Endothelial cell of umbilical vein (primary cell): ENCODE data around the gene JAKMIP1.

ENCODE experiments used
- EZH2 ChIP-seq: IDR thresholded peaks from 2 replicates; pipeline ENCODE4 v1.6.1; 2012; ENCODE audit warnings: borderline replicate concordance, low read depth, mild to moderate bottlenecking, moderate library complexity, low read length, inconsistent platforms; ENCODE audit not compliant: severe bottlenecking
- FOS ChIP-seq: IDR thresholded peaks from 2 replicates; pipeline ENCODE4 v1.6.1; 2011; ENCODE audit warnings: mild to moderate bottlenecking, low read length, moderate library complexity, borderline replicate concordance; ENCODE audit not compliant: insufficient read depth
- JUN ChIP-seq: IDR thresholded peaks from 2 replicates; pipeline ENCODE4 v1.6.1; 2011; ENCODE audit warnings: borderline replicate concordance, low read depth; ENCODE audit not compliant: insufficient read length, insufficient read depth
- MYC ChIP-seq: IDR thresholded peaks from one replicate; pipeline ENCODE4 v1.6.1; 2011; ENCODE audit warnings: mild to moderate bottlenecking, low read depth, low read length
- POLR2A ChIP-seq: IDR thresholded peaks from 2 replicates; pipeline ENCODE4 v1.6.1; 2012; ENCODE audit warnings: low read depth, mild to moderate bottlenecking, control low read depth, low read length
- POLR2AphosphoS5 ChIP-seq: IDR thresholded peaks from 2 replicates; pipeline ENCODE4 v1.6.1; 2012; ENCODE audit warnings: low read depth, mild to moderate bottlenecking, control low read depth, low read length, moderate library complexity; ENCODE audit not compliant: insufficient read depth
- TF ChIP-seq, protein P1 (sequence below), 2 donors: IDR thresholded peaks; 1 replicate in 1 of 2; 2 replicates in 1 of 2; pipeline ENCODE4 v1.5.1; 2011; ENCODE audit warnings: low read length in 2 of 2, mild to moderate bottlenecking in 2 of 2, moderate library complexity in 2 of 2, control low read depth in 1 of 2, inconsistent platforms in 1 of 2, low read depth in 1 of 2; ENCODE audit not compliant: insufficient read depth in 1 of 2; ENCODE audit errors: extremely low read depth in 1 of 2
- TF ChIP-seq, protein P2 (sequence below): IDR thresholded peaks from 2 replicates; pipeline ENCODE4 v1.6.1; 2011; ENCODE audit not compliant: insufficient read depth, insufficient read length

DNA sequence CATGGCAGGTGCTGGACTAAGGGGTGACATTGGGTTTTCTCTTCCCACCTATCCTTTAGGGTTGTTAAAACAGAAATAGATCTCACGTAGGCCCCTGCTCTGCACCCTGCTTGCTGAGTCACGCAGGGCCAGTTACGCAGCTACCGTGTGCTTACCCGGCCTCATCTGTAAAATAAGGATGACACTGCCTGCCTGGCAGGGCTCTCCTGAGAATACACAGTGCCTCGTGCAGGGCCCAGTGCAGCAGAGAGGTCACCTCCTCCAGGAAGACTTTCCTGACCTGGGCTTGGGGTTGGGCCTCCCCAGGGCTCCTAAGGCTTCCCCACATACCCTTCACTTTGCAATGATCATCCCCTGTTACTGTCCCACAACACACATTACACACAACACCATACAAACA, 33.6 kb upstream of the JAKMIP1 start:
- TF ChIP-seq JUN (no peak), FOS (no peak), POLR2AphosphoS5 (no peak), EZH2 (no peak), POLR2A (no peak), MYC (no peak)
- TF ChIP-seq, protein P1, sequence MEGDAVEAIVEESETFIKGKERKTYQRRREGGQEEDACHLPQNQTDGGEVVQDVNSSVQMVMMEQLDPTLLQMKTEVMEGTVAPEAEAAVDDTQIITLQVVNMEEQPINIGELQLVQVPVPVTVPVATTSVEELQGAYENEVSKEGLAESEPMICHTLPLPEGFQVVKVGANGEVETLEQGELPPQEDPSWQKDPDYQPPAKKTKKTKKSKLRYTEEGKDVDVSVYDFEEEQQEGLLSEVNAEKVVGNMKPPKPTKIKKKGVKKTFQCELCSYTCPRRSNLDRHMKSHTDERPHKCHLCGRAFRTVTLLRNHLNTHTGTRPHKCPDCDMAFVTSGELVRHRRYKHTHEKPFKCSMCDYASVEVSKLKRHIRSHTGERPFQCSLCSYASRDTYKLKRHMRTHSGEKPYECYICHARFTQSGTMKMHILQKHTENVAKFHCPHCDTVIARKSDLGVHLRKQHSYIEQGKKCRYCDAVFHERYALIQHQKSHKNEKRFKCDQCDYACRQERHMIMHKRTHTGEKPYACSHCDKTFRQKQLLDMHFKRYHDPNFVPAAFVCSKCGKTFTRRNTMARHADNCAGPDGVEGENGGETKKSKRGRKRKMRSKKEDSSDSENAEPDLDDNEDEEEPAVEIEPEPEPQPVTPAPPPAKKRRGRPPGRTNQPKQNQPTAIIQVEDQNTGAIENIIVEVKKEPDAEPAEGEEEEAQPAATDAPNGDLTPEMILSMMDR (IDR thresholded peaks at IDR 0.05; ENCODE audit: extremely low read depth in 1 of 2, insufficient read depth in 1 of 2, low read depth in 1 of 2, low read length in 2 of 2): no peak
- TF ChIP-seq, protein P2, sequence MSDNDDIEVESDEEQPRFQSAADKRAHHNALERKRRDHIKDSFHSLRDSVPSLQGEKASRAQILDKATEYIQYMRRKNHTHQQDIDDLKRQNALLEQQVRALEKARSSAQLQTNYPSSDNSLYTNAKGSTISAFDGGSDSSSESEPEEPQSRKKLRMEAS: no peak
